PC-3 (cell line): ENCODE data around the gene NPR1. TPM values are rescaled to one million over a fixed set of nuclear protein-coding genes. Genes with fewer than 3 reads are reported as not detected.

Source experiments
- ATAC-seq: fragments of 200-7000 bp; cut with Tn5 transposase; 2 replicates; pipeline ENCODE4 v1.9.1; 2020; ENCODE audit warnings: mild to moderate bottlenecking, moderate library complexity
- BruUV-seq: library from RNA; stranded (reverse); fragments of 400-500 nt; replicated peaks from 2 replicates; lab custom pipeline; 2021; lab: Mats Ljungman, UMichigan
- CTCF ChIA-PET: fragments of 300-600 bp; sonication (Branson Sonifier 250); formaldehyde crosslinking; loops from one replicate; lab custom pipeline; 2022; ENCODE audit warnings: antibody characterized with exemption; lab: Charles Lee
- POLR2A ChIA-PET: fragments of 300-600 bp; sonication (Branson Sonifier 250); formaldehyde crosslinking; loops from one replicate; lab custom pipeline; 2022; ENCODE audit warnings: antibody characterized with exemption; ENCODE audit not compliant: unreplicated experiment; lab: Charles Lee
- DNase-seq: peaks from one replicate; pipeline ENCODE4 v3.0.0-alpha.2; 2015
- H2AFZ ChIP-seq: fragments of 300-600 bp; sonication (generic); 2 replicates; pipeline ENCODE4 v1.6.0; 2016; ENCODE audit warnings: antibody characterized with exemption, low read length
- H3F3A ChIP-seq: fragments of 300-600 bp; sonication (generic); one replicate; pipeline ENCODE4 v1.6.0; 2017; ENCODE audit warnings: antibody characterized with exemption, low read length, control low read depth, mild to moderate bottlenecking; ENCODE audit not compliant: unreplicated experiment
- H3K27ac ChIP-seq: fragments of 300-600 bp; sonication (generic); 2 replicates; pipeline ENCODE4 v1.5.1; 2016; ENCODE audit warnings: mild to moderate bottlenecking, low read length
- H3K27me3 ChIP-seq: fragments of 300-600 bp; sonication (generic); 2 replicates; pipeline ENCODE4 v1.6.1; 2016; ENCODE audit warnings: low read length, mixed read lengths
- H3K36me3 ChIP-seq: fragments of 300-600 bp; sonication (generic); 2 replicates; pipeline ENCODE4 v1.6.1; 2016; ENCODE audit warnings: low read depth, mixed run types, low read length, mixed read lengths
- H3K4me1 ChIP-seq: fragments of 300-600 bp; sonication (generic); 2 replicates; pipeline ENCODE4 v1.5.1; 2016; ENCODE audit warnings: low read length; ENCODE audit not compliant: insufficient read depth
- H3K4me2 ChIP-seq: fragments of 300-600 bp; sonication (generic); 2 replicates; pipeline ENCODE4 v1.6.0; 2016; ENCODE audit warnings: low read length
- H3K4me3 ChIP-seq: fragments of 300-600 bp; sonication (generic); 2 replicates; pipeline ENCODE4 v1.5.1; 2016; ENCODE audit warnings: mild to moderate bottlenecking, low read length, mixed read lengths
- H3K79me2 ChIP-seq: fragments of 300-600 bp; sonication (generic); 2 replicates; pipeline ENCODE4 v1.6.1; 2017; ENCODE audit warnings: low read length, mixed read lengths
- H3K9ac ChIP-seq: fragments of 300-600 bp; sonication (generic); 2 replicates; pipeline ENCODE4 v1.6.0; 2016; ENCODE audit warnings: mild to moderate bottlenecking, low read length
- H3K9me2 ChIP-seq: fragments of 300-600 bp; sonication (generic); replicated peaks from 2 replicates; pipeline ENCODE4 v1.6.1; 2016; ENCODE audit warnings: mixed run types, low read length, mixed read lengths
- H3K9me3 ChIP-seq: fragments of 300-600 bp; sonication (generic); 2 replicates; pipeline ENCODE4 v1.6.1; 2016; ENCODE audit warnings: low read length, mixed read lengths
- H4K20me1 ChIP-seq: fragments of 300-600 bp; sonication (generic); 2 replicates; pipeline ENCODE4 v1.6.1; 2016; ENCODE audit warnings: low read length, mixed read lengths
- EZH2 ChIP-seq: fragments of 300-600 bp; sonication (generic); IDR thresholded peaks from one replicate; pipeline ENCODE4 v1.6.1; 2017; ENCODE audit warnings: antibody characterized with exemption, mild to moderate bottlenecking, low read length; ENCODE audit not compliant: unreplicated experiment
- EZH2phosphoT487 ChIP-seq: fragments of 300-600 bp; sonication (generic); IDR thresholded peaks from 2 replicates; pipeline ENCODE4 v1.6.1; 2018; ENCODE audit warnings: mild to moderate bottlenecking, antibody characterized with exemption, low read length, borderline replicate concordance
- intact Hi-C: fragments of 100-400 bp; cut with micrococcal nuclease; formaldehyde crosslinking; loops from 2 replicates; pipeline ENCODE4 v1.9.0; 2023
- total RNA-seq: library from RNA; depleted of rRNA; stranded (reverse); fragments of >200 nt; gene quantifications from 2 replicates; pipeline ENCODE4 v1.2.3, GENCODE V29; 2014
- TF ChIP-seq, protein P1 (sequence below): fragments of 300-600 bp; sonication (generic); conservative IDR thresholded peaks from 2 replicates; pipeline ENCODE4 v1.5.1; 2017; ENCODE audit warnings: antibody characterized with exemption, low read depth, mild to moderate bottlenecking, low read length

The NPR1 gene
- total RNA-seq, 1 experiment from 2014 or later, result 0.84 TPM

DNA sequence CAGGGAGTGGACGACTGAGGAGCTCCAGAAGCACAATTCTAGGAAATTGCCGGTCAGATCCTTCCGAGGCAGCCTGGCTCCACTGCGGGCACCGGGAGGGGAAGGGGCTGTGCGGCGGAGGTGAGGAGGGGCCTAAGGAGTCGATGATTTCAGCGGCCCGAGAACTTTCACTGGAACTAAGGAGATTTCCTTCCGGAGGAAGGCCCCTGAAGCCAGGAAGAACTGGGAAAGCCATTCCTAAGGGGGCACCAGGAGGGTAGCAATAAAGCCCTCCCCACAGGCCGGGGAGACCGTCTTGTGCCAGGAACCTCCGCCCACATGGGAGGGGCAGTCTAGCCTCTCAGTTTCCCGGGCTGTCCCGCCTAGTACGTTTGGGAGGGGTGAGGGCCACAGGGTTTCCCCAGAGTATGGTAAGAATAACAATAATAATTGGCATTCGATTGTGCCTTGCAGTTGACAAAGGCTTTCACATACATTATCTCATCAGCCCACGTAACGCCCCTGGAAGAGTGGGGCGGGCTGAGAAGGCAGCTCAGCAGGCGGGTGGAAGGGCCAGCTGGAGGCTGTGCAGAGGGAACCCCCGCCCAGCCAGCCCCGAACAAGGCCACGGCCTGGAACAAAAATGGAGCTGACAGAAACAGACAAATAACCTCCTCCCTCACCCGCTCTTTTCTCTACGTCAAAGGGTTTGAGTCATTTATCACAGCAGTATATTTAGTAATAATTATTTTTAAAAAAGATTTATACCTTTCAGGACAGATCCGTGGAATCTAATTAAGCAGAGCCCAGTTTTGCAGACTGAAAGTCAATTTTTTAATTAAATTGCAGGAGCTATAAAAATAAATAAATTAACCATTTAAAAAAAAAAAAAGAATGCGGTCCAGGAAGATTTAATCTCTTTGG lies 19.8 kb downstream of the NPR1 start:
- TF ChIP-seq EZH2 (no peak), EZH2phosphoT487 (no peak)
- TF ChIP-seq, protein P1, sequence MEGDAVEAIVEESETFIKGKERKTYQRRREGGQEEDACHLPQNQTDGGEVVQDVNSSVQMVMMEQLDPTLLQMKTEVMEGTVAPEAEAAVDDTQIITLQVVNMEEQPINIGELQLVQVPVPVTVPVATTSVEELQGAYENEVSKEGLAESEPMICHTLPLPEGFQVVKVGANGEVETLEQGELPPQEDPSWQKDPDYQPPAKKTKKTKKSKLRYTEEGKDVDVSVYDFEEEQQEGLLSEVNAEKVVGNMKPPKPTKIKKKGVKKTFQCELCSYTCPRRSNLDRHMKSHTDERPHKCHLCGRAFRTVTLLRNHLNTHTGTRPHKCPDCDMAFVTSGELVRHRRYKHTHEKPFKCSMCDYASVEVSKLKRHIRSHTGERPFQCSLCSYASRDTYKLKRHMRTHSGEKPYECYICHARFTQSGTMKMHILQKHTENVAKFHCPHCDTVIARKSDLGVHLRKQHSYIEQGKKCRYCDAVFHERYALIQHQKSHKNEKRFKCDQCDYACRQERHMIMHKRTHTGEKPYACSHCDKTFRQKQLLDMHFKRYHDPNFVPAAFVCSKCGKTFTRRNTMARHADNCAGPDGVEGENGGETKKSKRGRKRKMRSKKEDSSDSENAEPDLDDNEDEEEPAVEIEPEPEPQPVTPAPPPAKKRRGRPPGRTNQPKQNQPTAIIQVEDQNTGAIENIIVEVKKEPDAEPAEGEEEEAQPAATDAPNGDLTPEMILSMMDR, result no peak
- Histone ChIP-seq H2AFZ (peak overlapping the region; percentile 69; the same call in 1 of the 2 replicates), H3K79me2 (no peaks in the 10 kb centered on the region), H3K27ac (no peak overlapping the region), H3K9ac (no peak overlapping the region), H3K4me2 (no peak overlapping the region), H3K36me3 (no peaks in the 10 kb centered on the region), H3K4me3 (no peak overlapping the region), H3K4me1 (peaks cover 13% of the 10 kb centered on the region), H3F3A (no peaks in the 10 kb centered on the region), H3K9me3 (no peaks in the 10 kb centered on the region), H4K20me1 (no peaks in the 10 kb centered on the region), H3K9me2 (no peaks in the 10 kb centered on the region), H3K27me3 (no peaks in the 10 kb centered on the region)
- intact Hi-C loops, result no loop called here
- DNase-seq (no peak), ATAC-seq (no peak)
- BruUV-seq, result no TSS peak
- CTCF ChIA-PET, result interaction anchor here (0.6 kb wide), 1 partner anchor 180 kb away, joined by 5 read pairs; no protein-coding TSS in a partner anchor
- POLR2A ChIA-PET, result no interaction called here

DNA sequence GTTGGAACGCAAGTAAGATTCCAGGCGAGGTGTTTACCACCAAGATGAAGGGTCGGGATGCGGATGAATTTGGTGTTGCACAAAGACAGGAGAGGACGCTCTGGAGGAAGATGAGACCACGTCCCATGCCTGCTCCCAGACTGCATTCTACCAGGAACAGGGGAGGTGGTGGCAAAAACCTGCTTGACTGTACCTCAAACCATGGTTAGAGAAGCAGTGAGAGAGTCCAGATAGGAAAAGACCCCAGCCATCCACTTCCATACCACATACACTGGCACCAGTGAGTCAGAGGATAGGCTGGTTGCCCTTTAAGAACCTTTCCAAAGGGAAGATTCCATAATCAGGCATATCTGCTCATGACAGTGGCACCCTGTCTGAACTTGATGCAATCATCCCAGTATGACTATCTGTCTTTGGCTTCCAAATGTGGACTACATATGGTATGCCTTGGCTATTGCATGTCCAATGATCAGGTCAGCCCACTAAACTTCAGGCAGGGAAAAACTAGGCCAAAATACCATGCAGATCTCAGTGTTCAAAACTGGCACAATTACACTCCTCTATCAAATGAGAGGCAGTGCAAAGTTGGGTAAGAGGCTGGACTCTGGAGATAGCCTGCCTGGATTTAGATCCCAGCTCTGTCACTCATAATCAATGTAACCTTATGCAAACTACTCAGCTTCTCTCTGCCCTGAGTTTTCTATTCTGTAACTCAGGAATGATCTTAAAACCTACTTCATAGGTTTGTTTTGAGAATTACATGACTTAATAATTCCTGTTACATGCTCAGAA lies 20.6 kb downstream of the NPR1 start:
- Histone ChIP-seq H3K27ac (no peak overlapping the region), H3K79me2 (no peaks in the 10 kb centered on the region), H3K9me3 (no peaks in the 10 kb centered on the region), H4K20me1 (no peaks in the 10 kb centered on the region), H3K4me1 (peaks cover 13% of the 10 kb centered on the region), H3F3A (no peaks in the 10 kb centered on the region), H3K4me3 (no peak overlapping the region), H3K9ac (no peak overlapping the region), H2AFZ (no peak overlapping the region), H3K9me2 (no peaks in the 10 kb centered on the region), H3K4me2 (no peak overlapping the region), H3K27me3 (no peaks in the 10 kb centered on the region), H3K36me3 (no peaks in the 10 kb centered on the region)
- POLR2A ChIA-PET, result no interaction called here
- intact Hi-C loops, result no loop called here
- CTCF ChIA-PET, result interaction anchor here (0.6 kb wide), 1 partner anchor 181 kb away, joined by 5 read pairs; no protein-coding TSS in a partner anchor
- BruUV-seq, result no TSS peak
- DNase-seq (no peak), ATAC-seq (0 out of 2 replicates have a peak, but pooled peaks have one; percentile 9)
- TF ChIP-seq, protein P1, result no peak
- TF ChIP-seq EZH2, result no peak
- TF ChIP-seq EZH2phosphoT487, result no peak
